HepG2 (cell line): ENCODE data around the gene PRDM12. TPM values are rescaled to one million over a fixed set of nuclear protein-coding genes. Genes with fewer than 3 reads are reported as not detected.
A peak's percentile ranks its signal among the peaks of the same experiment; 100 is the strongest.

ENCODE experiments used
- ATAC-seq: fragments of 200-7000 bp; cut with Tn5 transposase; 3 replicates; pipeline ENCODE4 v1.9.1; 2020; ENCODE audit warnings: mild to moderate bottlenecking, moderate library complexity
- BruUV-seq: library from RNA; stranded (reverse); fragments of 400-500 nt; replicated peaks from 2 replicates; lab custom pipeline; 2021; lab: Mats Ljungman, UMichigan
- CTCF ChIA-PET: fragments of 300-600 bp; formaldehyde crosslinking; extraction: SDS; loops from one replicate; lab custom pipeline; 2021; ENCODE audit warnings: low total read pairs, inconsistent platforms, low intra/inter-chr PET ratio; lab: Yijun Ruan, JAX
- POLR2A ChIA-PET: fragments of 350-600 bp; sonication (Branson Sonifier 250); formaldehyde crosslinking; loops from one replicate; lab custom pipeline; 2020; ENCODE audit warnings: antibody characterized with exemption, inconsistent platforms; lab: Yijun Ruan, JAX
- DNase-seq: peaks from one replicate; pipeline ENCODE4 v3.0.0-alpha.2; 2015; ENCODE audit warnings: low spot score
- FAIRE-seq: peaks from 3 replicates; lab custom pipeline; 2011; peaks lifted over from hg19 to GRCh38; lab: Jason Lieb, UNC
- H2AFZ ChIP-seq: one replicate; pipeline ENCODE4 v1.6.1; 2011; ENCODE audit warnings: low read length, inconsistent platforms
- H3K27ac ChIP-seq: fragments of 300-600 bp; 3 replicates; pipeline ENCODE4 v1.8.0; 2011; ENCODE audit warnings: mixed run types, mild to moderate bottlenecking, mixed read lengths, low read length, inconsistent platforms; ENCODE audit not compliant: insufficient read depth; ENCODE audit errors: extremely low read length
- H3K27me3 ChIP-seq, 2 experiments: fragments of 200-600 bp in 1 of 2; 2 replicates in 1 of 2; 3 replicates in 1 of 2; pipeline versions ENCODE4 v1.6.0 to v1.8.0; 2011; ENCODE audit warnings: low read length in 2 of 2, mild to moderate bottlenecking in 2 of 2, moderate library complexity in 2 of 2, inconsistent platforms in 1 of 2; ENCODE audit not compliant: insufficient read depth in 2 of 2, control insufficient read depth in 1 of 2
- H3K36me3 ChIP-seq, 2 experiments: fragments of 200-600 bp in 1 of 2; replicated peaks in 1 of 2; 2 replicates in 1 of 2; 3 replicates in 1 of 2; pipeline versions ENCODE4 v1.5.1 to v1.8.0; 2011; ENCODE audit warnings: low read length in 2 of 2, inconsistent platforms in 1 of 2; ENCODE audit not compliant: insufficient read depth in 2 of 2, control insufficient read depth in 1 of 2
- H3K4me1 ChIP-seq: 2 replicates; pipeline ENCODE4 v1.5.1; 2012; ENCODE audit warnings: low read length, inconsistent platforms; ENCODE audit not compliant: insufficient read depth
- H3K4me2 ChIP-seq: 2 replicates; pipeline ENCODE4 v1.6.0; 2011; ENCODE audit warnings: low read depth, low read length, inconsistent platforms
- H3K4me3 ChIP-seq, 3 experiments: fragments of 200-600 bp in 1 of 3; sonication (generic), shearing (Covaris generic) in 1 of 3; replicated peaks in 1 of 3; 2 replicates each; pipeline ENCODE4 v1.5.1; 2011 to 2016; ENCODE audit warnings: low read length in 3 of 3, inconsistent platforms in 2 of 3, low read depth in 2 of 3, mild to moderate bottlenecking in 2 of 3, control low read depth in 1 of 3, mixed read lengths in 1 of 3; ENCODE audit not compliant: insufficient read depth in 1 of 3
- H3K79me2 ChIP-seq: one replicate; pipeline ENCODE4 v1.6.1; 2011; ENCODE audit warnings: low read length, inconsistent platforms; ENCODE audit not compliant: insufficient read depth
- H3K9ac ChIP-seq: 2 replicates; pipeline ENCODE4 v1.6.0; 2011; ENCODE audit warnings: mild to moderate bottlenecking, low read depth, low read length, inconsistent platforms; ENCODE audit not compliant: insufficient read depth
- H3K9me3 ChIP-seq: 2 replicates; pipeline ENCODE4 v1.5.1; 2012; ENCODE audit warnings: mild to moderate bottlenecking, low read length
- H4K20me1 ChIP-seq: 2 replicates; pipeline ENCODE4 v1.6.0; 2011; ENCODE audit warnings: inconsistent platforms, mild to moderate bottlenecking, low read length, moderate library complexity; ENCODE audit not compliant: insufficient read depth
- ATF7-NPFF ChIP-seq: sonication (generic); formaldehyde crosslinking; IDR thresholded peaks from 2 replicates; pipeline ENCODE4 v1.8.1; 2023; ENCODE audit warnings: mild to moderate bottlenecking, low read depth, missing genetic modification reagents, moderate library complexity
- DNMT1 ChIP-seq: sonication (generic); formaldehyde crosslinking; IDR thresholded peaks from 2 replicates; pipeline ENCODE4 v1.5.1; 2020; ENCODE audit warnings: mild to moderate bottlenecking, missing genetic modification reagents
- EZH2 ChIP-seq: conservative IDR thresholded peaks from 2 replicates; pipeline ENCODE4 v1.6.1; 2012; ENCODE audit warnings: mild to moderate bottlenecking, low read depth, low read length, moderate library complexity
- HNRNPLL ChIP-seq: fragments of 200-400 bp; formaldehyde crosslinking; IDR thresholded peaks from 2 replicates; pipeline ENCODE4 v1.6.1; 2017; ENCODE audit warnings: mild to moderate bottlenecking, low read depth, low read length; ENCODE audit not compliant: poor library complexity, severe bottlenecking
- JUN ChIP-seq: sonication (generic); formaldehyde crosslinking; IDR thresholded peaks from 2 replicates; pipeline ENCODE4 v1.4.0; 2020; ENCODE audit warnings: mild to moderate bottlenecking, missing genetic modification reagents
- MTF2 ChIP-seq: sonication (generic); formaldehyde crosslinking; IDR thresholded peaks from 2 replicates; pipeline ENCODE4 v1.5.0; 2020; ENCODE audit warnings: missing genetic modification reagents, borderline replicate concordance
- ZBTB49 ChIP-seq: sonication (generic); formaldehyde crosslinking; IDR thresholded peaks from 2 replicates; pipeline ENCODE4 v1.4.0; 2020; ENCODE audit warnings: missing genetic modification reagents, borderline replicate concordance
- ZNF782 ChIP-seq: sonication (generic); formaldehyde crosslinking; IDR thresholded peaks from 2 replicates; pipeline ENCODE4 v1.4.0; 2020; ENCODE audit warnings: missing genetic modification reagents, mild to moderate bottlenecking, borderline replicate concordance
- ZNF800 ChIP-seq: sonication (generic); formaldehyde crosslinking; IDR thresholded peaks from 2 replicates; pipeline ENCODE4 v1.4.0; 2020; ENCODE audit warnings: missing genetic modification reagents
- WGBS: methylation state at CpG from one replicate; pipeline ENCODE4 v1.1.6; 2017; ENCODE audit warnings: low lambda C conversion rate; 5-methylcytosine and 5-hydroxymethylcytosine counted together
- in situ Hi-C: cut with HindIII; loops from 2 replicates; pipeline ENCODE4 v1.10.0; 2017; ENCODE audit warnings: low pct_unique_long_range_greater_than_20kb; ENCODE audit not compliant: extremely low pct_ligation_motif_present
- intact Hi-C: fragments of 100-400 bp; cut with micrococcal nuclease; formaldehyde crosslinking; loops from one replicate; pipeline ENCODE4 v1.10.0; 2022; ENCODE audit not compliant: unreplicated experiment
- polyA plus RNA-seq, 8 experiments: library from polyadenylated mRNA; depleted of rRNA in 3 of 8; stranded (reverse) in 7 of 8; unstranded in 1 of 8; fragments of >200 nt; fragmentation: Illumina TruSeq in 4 of 8; extraction: Trizol in 4 of 8; gene quantifications; 2 replicates each; pipeline versions ENCODE4 v1.2.1 to v1.2.3, GENCODE V29; 2011 to 2016; ENCODE audit warnings: low read depth in 4 of 8, missing spikeins in 1 of 8, mixed read lengths in 1 of 8; ENCODE audit not compliant: insufficient read depth in 1 of 8
- total RNA-seq, 5 experiments: library from RNA; depleted of rRNA; stranded (reverse); fragments of >200 nt; fragmentation: Illumina TruSeq; extraction: Trizol; gene quantifications; 2 replicates each; pipeline ENCODE4 v1.2.3, GENCODE V29; 2016; ENCODE audit warnings: low read depth in 1 of 5

Gene PRDM12
- total and polyA plus RNA-seq, 2 of the 13 experiments (the other 11 are each of a cell fraction or from before 2014, with no cell fraction given), result 0.04 to 0.07 TPM

- 0 out of 2 replicates have a peak, but pooled peaks have one; percentile 31 for TF ChIP-seq ZNF782 (CRISPR knock-in tag)
- no peak for TF ChIP-seq ATF7-NPFF (CRISPR knock-in tag)
- peak; percentile 86; the same call in 1 of the 2 replicates for TF ChIP-seq MTF2 (CRISPR knock-in tag)
- no peak for TF ChIP-seq JUN
These were observed 3.5 kb upstream of the PRDM12 start (continued) for GRCh38 chr9:130660683-130661450.

- H3K9me3 ChIP-seq, result no peaks in the 10 kb centered on the region
- peaks cover 25 to 93% of the 10 kb centered on the region in 2 experiments for H3K27me3 ChIP-seq
- H3K9ac ChIP-seq, result no peak overlapping the region
- intact Hi-C loops (no loop called here), in situ Hi-C loops (no loop called here)
- ChIA-PET POLR2A (no interaction called here), CTCF (no interaction called here)
- no peaks in the 10 kb centered on the region for H3K36me3 ChIP-seq
- H3K4me3 ChIP-seq, result peak overlapping the region in 2 of 3 experiments; percentile 45 to 61; a peak in 1 of 6 replicates
- TF ChIP-seq HNRNPLL (peak; percentile 38), ZBTB49 (CRISPR knock-in tag) (no peak), DNMT1 (no peak), EZH2 (peak; percentile 61), ZNF800 (CRISPR knock-in tag) (peak; percentile 60)
- H3K4me1 ChIP-seq, result peaks cover 29% of the 10 kb centered on the region
- no peaks in the 10 kb centered on the region for H3K79me2 ChIP-seq
- BruUV-seq, result no TSS peak
- peaks cover 4% of the 10 kb centered on the region; the same call in 1 of the 2 replicates for H4K20me1 ChIP-seq
- WGBS, result 0% methylated on average over 3 of the region's 47 CpGs
- no peak overlapping the region for H3K27ac ChIP-seq
- H2AFZ ChIP-seq, result no peak overlapping the region
- FAIRE-seq, result no peak
- peak; percentile 17; the same call in 2 of the 3 replicates for ATAC-seq
- DNase-seq, result no peak
- peak overlapping the region; percentile 70 for H3K4me2 ChIP-seq
These were observed 2.8 kb upstream of the PRDM12 start for GRCh38 chr9:130661451-130662098.
